ENCODE results near the gene SRI. TPM values are rescaled to one million over a fixed set of nuclear protein-coding genes. Genes with fewer than 3 reads are reported as not detected.
"Not testable (repeated sequence)": the region's sequence is repeated elsewhere in the genome, so short reads cannot be mapped to it uniquely, and the experiment has no call there.

The SRI gene
- total RNA-seq, 1 donor from 2014 or later: 140 TPM

- no peaks in the 10 kb centered on the region for H3K9me3 ChIP-seq
- H3K4me1 ChIP-seq: no peaks in the 10 kb centered on the region
- intact Hi-C loops (cut with DNase I): no loop called here
- H3K36me3 ChIP-seq: no peaks in the 10 kb centered on the region
- TF ChIP-seq, protein P1, sequence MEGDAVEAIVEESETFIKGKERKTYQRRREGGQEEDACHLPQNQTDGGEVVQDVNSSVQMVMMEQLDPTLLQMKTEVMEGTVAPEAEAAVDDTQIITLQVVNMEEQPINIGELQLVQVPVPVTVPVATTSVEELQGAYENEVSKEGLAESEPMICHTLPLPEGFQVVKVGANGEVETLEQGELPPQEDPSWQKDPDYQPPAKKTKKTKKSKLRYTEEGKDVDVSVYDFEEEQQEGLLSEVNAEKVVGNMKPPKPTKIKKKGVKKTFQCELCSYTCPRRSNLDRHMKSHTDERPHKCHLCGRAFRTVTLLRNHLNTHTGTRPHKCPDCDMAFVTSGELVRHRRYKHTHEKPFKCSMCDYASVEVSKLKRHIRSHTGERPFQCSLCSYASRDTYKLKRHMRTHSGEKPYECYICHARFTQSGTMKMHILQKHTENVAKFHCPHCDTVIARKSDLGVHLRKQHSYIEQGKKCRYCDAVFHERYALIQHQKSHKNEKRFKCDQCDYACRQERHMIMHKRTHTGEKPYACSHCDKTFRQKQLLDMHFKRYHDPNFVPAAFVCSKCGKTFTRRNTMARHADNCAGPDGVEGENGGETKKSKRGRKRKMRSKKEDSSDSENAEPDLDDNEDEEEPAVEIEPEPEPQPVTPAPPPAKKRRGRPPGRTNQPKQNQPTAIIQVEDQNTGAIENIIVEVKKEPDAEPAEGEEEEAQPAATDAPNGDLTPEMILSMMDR (IDR thresholded peaks at IDR 0.05): no peak
- no peak overlapping the region for H3K27ac ChIP-seq
- ATAC-seq (no peak), DNase-seq (no peak)
- no peaks in the 10 kb centered on the region for H3K27me3 ChIP-seq (ENCODE audit: low read depth)
- no peak overlapping the region for H3K4me3 ChIP-seq
These were observed 52.6 kb downstream of the SRI start for GRCh38 chr7:88167223-88167622.

- Histone ChIP-seq H3K9me3 (no peaks in the 10 kb centered on the region), H3K27ac (no peak overlapping the region), H3K4me1 (no peaks in the 10 kb centered on the region), H3K36me3 (no peaks in the 10 kb centered on the region), H3K4me3 (no peak overlapping the region), H3K27me3 (ENCODE audit: low read depth) (no peaks in the 10 kb centered on the region)
- intact Hi-C loops (cut with DNase I): no loop called here
- ATAC-seq (no peak), DNase-seq (no peak)
- TF ChIP-seq, protein P1 (IDR thresholded peaks at IDR 0.05): no peak
These were observed 54.1 kb downstream of the SRI start for GRCh38 chr7:88165697-88166096.

- H3K4me1 ChIP-seq; intact Hi-C loops (cut with DNase I); H3K4me3 ChIP-seq; H3K9me3 ChIP-seq; ATAC-seq; H3K27ac ChIP-seq; H3K36me3 ChIP-seq; DNase-seq; H3K27me3 ChIP-seq (ENCODE audit: low read depth): not testable (repeated sequence)
These were observed 60.1 kb downstream of the SRI start for GRCh38 chr7:88159741-88160140.

- H3K9me3 ChIP-seq: no peaks in the 10 kb centered on the region
- H3K27ac ChIP-seq: no peak overlapping the region
- TF ChIP-seq, protein P1 (IDR thresholded peaks at IDR 0.05): no peak
- DNase-seq (no peak), ATAC-seq (no peak)
- intact Hi-C loops (cut with DNase I): no loop called here
- no peaks in the 10 kb centered on the region for H3K4me1 ChIP-seq
- no peak overlapping the region for H3K4me3 ChIP-seq
- no peaks in the 10 kb centered on the region for H3K27me3 ChIP-seq (ENCODE audit: low read depth)
- no peaks in the 10 kb centered on the region for H3K36me3 ChIP-seq
These were observed 63.5 kb downstream of the SRI start for GRCh38 chr7:88156356-88156755.

GRCh38 chr7:88155756-88156155 lies 64.1 kb downstream of the SRI start:
- intact Hi-C loops (cut with DNase I): no loop called here
- Histone ChIP-seq H3K27ac (no peak overlapping the region), H3K27me3 (ENCODE audit: low read depth) (no peaks in the 10 kb centered on the region), H3K9me3 (no peaks in the 10 kb centered on the region), H3K4me3 (no peak overlapping the region), H3K4me1 (no peaks in the 10 kb centered on the region), H3K36me3 (no peaks in the 10 kb centered on the region)
- DNase-seq: no peak
- TF ChIP-seq, protein P1 (IDR thresholded peaks at IDR 0.05): no peak
- ATAC-seq: no peak

Other genes with a start within 250 kb of the SRI start
- gene STEAP4, start 86.9 kb upstream of the SRI start, total RNA-seq: 63.5 TPM

Measured in lower lobe of right lung (tissue), 2 donors.